ENCODE results near the gene ZDHHC13.
A peak's percentile ranks its signal among the peaks of the same experiment; 100 is the strongest.

ZDHHC13 gene

DNA sequence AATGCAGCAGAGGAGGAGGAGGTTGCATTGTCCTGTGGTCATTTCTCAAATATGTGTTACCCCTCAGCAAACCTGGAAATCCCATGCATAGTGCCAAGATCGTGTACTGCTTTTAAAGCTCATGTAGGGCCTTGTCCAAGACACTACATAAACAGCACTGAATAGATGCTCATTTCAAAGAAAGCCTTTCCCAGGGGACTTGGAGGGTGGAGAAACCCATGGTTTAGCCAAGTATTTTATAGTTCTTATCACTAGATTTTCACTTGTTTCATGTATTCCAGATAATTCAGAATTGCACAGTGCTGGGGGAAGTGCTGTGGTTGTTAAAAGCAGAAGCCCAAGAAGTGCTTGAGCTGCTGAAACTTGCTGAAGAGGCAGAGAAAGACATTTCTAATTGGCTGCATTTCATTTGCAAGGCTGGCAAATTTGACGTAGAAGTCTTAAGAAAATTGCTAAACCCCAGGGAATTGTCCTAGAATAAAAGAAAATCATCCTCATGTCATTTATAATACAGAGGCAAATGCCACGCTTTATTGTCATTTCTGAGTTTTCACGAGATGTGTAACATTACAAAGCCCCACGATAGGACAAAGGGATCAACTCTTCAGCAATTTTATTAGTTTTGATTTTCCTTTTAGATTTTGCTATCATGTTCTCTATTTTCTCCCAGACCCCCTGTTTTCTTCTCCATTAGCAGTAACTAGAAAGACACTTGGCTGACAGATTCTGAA, 64.7 kb downstream of the ZDHHC13 start:
- peaks cover 0 to 24% (median 4%) of the 10 kb centered on the region in 4 experiments for H3K4me1 ChIP-seq (ENCODE audit: control extremely low read depth in 1 of 4, control insufficient read depth in 4 of 4, insufficient read depth in 4 of 4, low read length in 3 of 4)
- CTCF ChIA-PET: interaction anchor here (1.0 to 1.3 kb wide), 2 partner anchors 111 to 370 kb away, joined by 3 read pairs; no protein-coding TSS in a partner anchor
- POLR2A ChIA-PET: no interaction called here
- no peak overlapping the region for H3K27ac ChIP-seq (ENCODE audit: insufficient read depth in 1 of 2, low read depth in 1 of 2, low read length in 2 of 2, poor library complexity in 1 of 2, severe bottlenecking in 2 of 2)
- no peaks in the 10 kb centered on the region for H3K9me3 ChIP-seq (ENCODE audit: control extremely low read depth in 1 of 5, control insufficient read depth in 4 of 5, insufficient read depth in 2 of 5, low read depth in 1 of 5, low read length in 4 of 5)
- 44% methylated on average over 4 of the region's 5 CpGs for WGBS (ENCODE audit: insufficient coverage)
- peak overlapping the region in 1 of 7 experiments; percentile 8 for H3K4me3 ChIP-seq (ENCODE audit: control insufficient read depth in 1 of 7, extremely low read depth in 1 of 7, insufficient read depth in 4 of 7, low read depth in 2 of 7, low read length in 6 of 7)
- H3K36me3 ChIP-seq (ENCODE audit: control insufficient read depth in 4 of 4, insufficient read depth in 4 of 4, low read length in 3 of 4): peaks cover 0 to 3% (median 1%) of the 10 kb centered on the region in 4 experiments
- H3K27me3 ChIP-seq (replicated peaks in 2 of 5; ENCODE audit: control insufficient read depth in 4 of 5, insufficient read depth in 5 of 5, low read length in 4 of 5): no peaks in the 10 kb centered on the region
- peak in 2 of 3 donors; percentile 41 to 48 for DNase-seq

GRCh38 chr11:19183646-19184045, 66.7 kb downstream of the ZDHHC13 start:
- Histone ChIP-seq H3K36me3 (ENCODE audit: control insufficient read depth in 4 of 4, insufficient read depth in 4 of 4, low read length in 3 of 4) (no peaks in the 10 kb centered on the region), H3K27ac (ENCODE audit: insufficient read depth in 1 of 2, low read depth in 1 of 2, low read length in 2 of 2, poor library complexity in 1 of 2, severe bottlenecking in 2 of 2) (no peak overlapping the region), H3K4me3 (ENCODE audit: control insufficient read depth in 1 of 7, extremely low read depth in 1 of 7, insufficient read depth in 4 of 7, low read depth in 2 of 7, low read length in 6 of 7) (no peak overlapping the region), H3K9me3 (ENCODE audit: control extremely low read depth in 1 of 5, control insufficient read depth in 4 of 5, insufficient read depth in 2 of 5, low read depth in 1 of 5, low read length in 4 of 5) (no peaks in the 10 kb centered on the region), H3K4me1 (ENCODE audit: control extremely low read depth in 1 of 4, control insufficient read depth in 4 of 4, insufficient read depth in 4 of 4, low read length in 3 of 4) (peaks cover 0 to 24% (median 4%) of the 10 kb centered on the region in 4 experiments), H3K27me3 (replicated peaks in 2 of 5; ENCODE audit: control insufficient read depth in 4 of 5, insufficient read depth in 5 of 5, low read length in 4 of 5) (no peaks in the 10 kb centered on the region)
- ChIA-PET CTCF (no interaction called here), POLR2A (no interaction called here)
- DNase-seq: no peak
- 87% methylated on average over 2 of the region's 7 CpGs for WGBS (ENCODE audit: insufficient coverage)

DNA sequence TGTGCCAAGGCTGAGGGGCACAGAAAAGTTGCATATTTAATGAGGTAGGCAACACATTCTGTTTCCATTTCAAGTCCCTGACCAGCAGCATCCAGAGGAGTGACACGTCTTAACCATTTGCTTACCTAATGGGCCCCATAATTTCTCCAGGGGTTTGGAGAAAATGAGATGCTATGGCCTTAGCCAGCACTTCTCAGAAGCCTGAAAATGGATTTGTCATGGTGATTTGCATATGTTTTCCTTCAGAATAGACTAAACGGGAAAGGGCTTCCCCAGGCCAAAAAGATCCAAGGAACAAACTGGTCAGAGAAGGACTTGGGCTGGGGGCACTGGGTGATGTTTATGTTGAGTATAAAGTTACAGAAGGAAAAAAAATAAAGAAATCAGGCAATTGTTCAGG, 68.1 kb downstream of the ZDHHC13 start:
- Histone ChIP-seq H3K27ac (ENCODE audit: insufficient read depth in 1 of 2, low read depth in 1 of 2, low read length in 2 of 2, poor library complexity in 1 of 2, severe bottlenecking in 2 of 2) (no peak overlapping the region), H3K27me3 (replicated peaks in 2 of 5; ENCODE audit: control insufficient read depth in 4 of 5, insufficient read depth in 5 of 5, low read length in 4 of 5) (no peaks in the 10 kb centered on the region), H3K36me3 (ENCODE audit: control insufficient read depth in 4 of 4, insufficient read depth in 4 of 4, low read length in 3 of 4) (no peaks in the 10 kb centered on the region), H3K4me3 (ENCODE audit: control insufficient read depth in 1 of 7, extremely low read depth in 1 of 7, insufficient read depth in 4 of 7, low read depth in 2 of 7, low read length in 6 of 7) (no peak overlapping the region), H3K9me3 (ENCODE audit: control extremely low read depth in 1 of 5, control insufficient read depth in 4 of 5, insufficient read depth in 2 of 5, low read depth in 1 of 5, low read length in 4 of 5) (no peaks in the 10 kb centered on the region), H3K4me1 (ENCODE audit: control extremely low read depth in 1 of 4, control insufficient read depth in 4 of 4, insufficient read depth in 4 of 4, low read length in 3 of 4) (peaks cover 0 to 24% (median 4%) of the 10 kb centered on the region in 4 experiments)
- CTCF ChIA-PET: no interaction called here
- 88% methylated on average over 2 of the region's 2 CpGs for WGBS (ENCODE audit: insufficient coverage)
- DNase-seq: no peak
- POLR2A ChIA-PET: no interaction called here

DNA sequence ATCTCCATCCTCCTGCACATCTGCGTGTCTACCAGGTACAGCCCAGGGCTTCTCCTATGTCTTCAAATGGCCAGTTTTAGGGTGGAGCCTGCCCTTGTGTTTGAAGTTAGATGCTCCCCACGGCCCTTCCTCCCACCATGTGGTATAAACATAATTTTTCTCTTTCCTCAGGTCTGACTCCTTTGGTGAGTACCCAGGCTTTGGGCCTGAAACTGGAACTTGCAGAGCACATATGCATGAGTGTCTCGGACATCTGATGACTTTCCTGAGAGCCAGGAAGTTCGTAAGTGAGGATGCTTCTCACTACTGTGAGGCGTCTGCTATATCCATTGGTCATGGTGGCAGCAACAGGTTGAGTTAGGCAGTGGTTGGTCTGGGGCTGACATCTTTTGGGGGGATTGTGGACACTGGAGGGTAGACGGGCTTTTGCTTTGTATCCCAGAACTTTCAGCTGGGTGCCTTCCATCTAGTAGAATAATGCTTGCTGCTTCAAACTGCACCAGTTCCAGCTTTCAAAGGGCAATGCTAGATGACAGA, 68.6 kb downstream of the ZDHHC13 start:
- POLR2A ChIA-PET: no interaction called here
- H3K36me3 ChIP-seq (ENCODE audit: control insufficient read depth in 4 of 4, insufficient read depth in 4 of 4, low read length in 3 of 4): no peaks in the 10 kb centered on the region
- H3K4me3 ChIP-seq (ENCODE audit: control insufficient read depth in 1 of 7, extremely low read depth in 1 of 7, insufficient read depth in 4 of 7, low read depth in 2 of 7, low read length in 6 of 7): no peak overlapping the region
- 68% methylated on average over 4 of the region's 6 CpGs for WGBS (ENCODE audit: insufficient coverage)
- CTCF ChIA-PET: interaction anchor here (1.5 to 1.6 kb wide), 2 partner anchors 13 to 16 kb away, joined by 5 to 8 read pairs; partner anchors contain the start of gene CSRP3
- no peak overlapping the region for H3K27ac ChIP-seq (ENCODE audit: insufficient read depth in 1 of 2, low read depth in 1 of 2, low read length in 2 of 2, poor library complexity in 1 of 2, severe bottlenecking in 2 of 2)
- H3K4me1 ChIP-seq (ENCODE audit: control extremely low read depth in 1 of 4, control insufficient read depth in 4 of 4, insufficient read depth in 4 of 4, low read length in 3 of 4): peaks cover 0 to 24% (median 4%) of the 10 kb centered on the region in 4 experiments
- DNase-seq: no peak
- H3K27me3 ChIP-seq (replicated peaks in 2 of 5; ENCODE audit: control insufficient read depth in 4 of 5, insufficient read depth in 5 of 5, low read length in 4 of 5): no peaks in the 10 kb centered on the region
- H3K9me3 ChIP-seq (ENCODE audit: control extremely low read depth in 1 of 5, control insufficient read depth in 4 of 5, insufficient read depth in 2 of 5, low read depth in 1 of 5, low read length in 4 of 5): no peaks in the 10 kb centered on the region

DNA sequence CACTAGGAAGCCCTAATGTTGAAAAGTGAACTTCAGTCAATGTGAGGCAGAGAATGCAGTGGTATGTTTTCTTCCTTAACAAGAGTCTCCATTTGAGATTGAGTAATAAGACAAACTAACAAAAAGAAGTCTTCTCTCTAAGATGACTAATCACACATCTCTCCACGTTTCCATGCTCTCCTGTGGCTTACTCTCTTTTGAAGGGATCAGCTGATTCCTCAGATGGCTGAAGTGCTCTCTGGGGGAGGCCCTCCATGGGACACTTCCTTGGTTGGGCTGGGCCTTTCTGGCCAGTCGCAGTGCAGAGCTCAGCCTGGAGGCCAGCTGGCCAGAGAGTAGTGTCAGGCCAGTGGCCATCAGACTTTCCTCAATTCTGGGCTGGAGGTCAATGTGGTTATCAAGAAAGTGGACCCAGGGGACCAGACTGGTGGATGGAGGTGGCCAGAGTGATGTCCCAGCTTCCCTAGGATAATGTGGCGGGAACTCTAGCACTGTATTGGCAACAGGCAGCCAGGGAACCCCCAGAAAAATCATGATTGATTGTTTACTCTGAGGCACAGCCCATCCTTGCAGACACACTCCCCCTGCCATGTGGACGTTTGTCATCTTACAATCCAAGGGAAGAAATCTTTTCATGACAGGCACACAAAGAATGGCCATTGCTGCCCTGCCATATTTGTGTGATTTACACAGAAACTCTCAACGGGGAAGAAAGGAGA, 70.3 kb downstream of the ZDHHC13 start:
- H3K4me3 ChIP-seq (ENCODE audit: control insufficient read depth in 1 of 7, extremely low read depth in 1 of 7, insufficient read depth in 4 of 7, low read depth in 2 of 7, low read length in 6 of 7): no peak overlapping the region
- CTCF ChIA-PET: interaction anchor here (1.3 to 1.6 kb wide), 2 partner anchors 14 to 25 kb away, joined by 3 to 8 read pairs; partner anchors contain the start of gene CSRP3
- no peak for DNase-seq
- WGBS (ENCODE audit: insufficient coverage): 88% methylated on average over 5 of the region's 5 CpGs
- H3K27me3 ChIP-seq (replicated peaks in 2 of 5; ENCODE audit: control insufficient read depth in 4 of 5, insufficient read depth in 5 of 5, low read length in 4 of 5): no peaks in the 10 kb centered on the region
- peaks cover 0 to 10% (median under 1%) of the 10 kb centered on the region in 4 experiments for H3K4me1 ChIP-seq (ENCODE audit: control extremely low read depth in 1 of 4, control insufficient read depth in 4 of 4, insufficient read depth in 4 of 4, low read length in 3 of 4)
- H3K36me3 ChIP-seq (ENCODE audit: control insufficient read depth in 4 of 4, insufficient read depth in 4 of 4, low read length in 3 of 4): no peaks in the 10 kb centered on the region
- H3K9me3 ChIP-seq (ENCODE audit: control extremely low read depth in 1 of 5, control insufficient read depth in 4 of 5, insufficient read depth in 2 of 5, low read depth in 1 of 5, low read length in 4 of 5): no peaks in the 10 kb centered on the region
- no peak overlapping the region for H3K27ac ChIP-seq (ENCODE audit: insufficient read depth in 1 of 2, low read depth in 1 of 2, low read length in 2 of 2, poor library complexity in 1 of 2, severe bottlenecking in 2 of 2)
- POLR2A ChIA-PET: no interaction called here

GRCh38 chr11:19187833-19188258, 70.9 kb downstream of the ZDHHC13 start:
- no peak for DNase-seq
- no peaks in the 10 kb centered on the region for H3K27me3 ChIP-seq (replicated peaks in 2 of 5; ENCODE audit: control insufficient read depth in 4 of 5, insufficient read depth in 5 of 5, low read length in 4 of 5)
- ChIA-PET CTCF (no interaction called here), POLR2A (no interaction called here)
- H3K9me3 ChIP-seq (ENCODE audit: control extremely low read depth in 1 of 5, control insufficient read depth in 4 of 5, insufficient read depth in 2 of 5, low read depth in 1 of 5, low read length in 4 of 5): no peaks in the 10 kb centered on the region
- peaks cover 0 to 9% (median under 1%) of the 10 kb centered on the region in 4 experiments for H3K4me1 ChIP-seq (ENCODE audit: control extremely low read depth in 1 of 4, control insufficient read depth in 4 of 4, insufficient read depth in 4 of 4, low read length in 3 of 4)
- no peaks in the 10 kb centered on the region for H3K36me3 ChIP-seq (ENCODE audit: control insufficient read depth in 4 of 4, insufficient read depth in 4 of 4, low read length in 3 of 4)
- 98% methylated on average over 9 of the region's 9 CpGs for whole genome bisulfite sequencing (ENCODE audit: insufficient coverage)
- H3K4me3 ChIP-seq (ENCODE audit: control insufficient read depth in 1 of 7, extremely low read depth in 1 of 7, insufficient read depth in 4 of 7, low read depth in 2 of 7, low read length in 6 of 7): no peak overlapping the region
- no peak overlapping the region for H3K27ac ChIP-seq (ENCODE audit: insufficient read depth in 1 of 2, low read depth in 1 of 2, low read length in 2 of 2, poor library complexity in 1 of 2, severe bottlenecking in 2 of 2)
